HG03095 (cell line): ENCODE measurements around the gene CTIF.

Experiments used
- ATAC-seq: cut with Tn5 transposase; IDR thresholded peaks from one replicate; pipeline ENCODE4 v1.9.1; 2021; ENCODE audit warnings: moderate library complexity; ENCODE audit not compliant: unreplicated experiment

Gene CTIF

DNA sequence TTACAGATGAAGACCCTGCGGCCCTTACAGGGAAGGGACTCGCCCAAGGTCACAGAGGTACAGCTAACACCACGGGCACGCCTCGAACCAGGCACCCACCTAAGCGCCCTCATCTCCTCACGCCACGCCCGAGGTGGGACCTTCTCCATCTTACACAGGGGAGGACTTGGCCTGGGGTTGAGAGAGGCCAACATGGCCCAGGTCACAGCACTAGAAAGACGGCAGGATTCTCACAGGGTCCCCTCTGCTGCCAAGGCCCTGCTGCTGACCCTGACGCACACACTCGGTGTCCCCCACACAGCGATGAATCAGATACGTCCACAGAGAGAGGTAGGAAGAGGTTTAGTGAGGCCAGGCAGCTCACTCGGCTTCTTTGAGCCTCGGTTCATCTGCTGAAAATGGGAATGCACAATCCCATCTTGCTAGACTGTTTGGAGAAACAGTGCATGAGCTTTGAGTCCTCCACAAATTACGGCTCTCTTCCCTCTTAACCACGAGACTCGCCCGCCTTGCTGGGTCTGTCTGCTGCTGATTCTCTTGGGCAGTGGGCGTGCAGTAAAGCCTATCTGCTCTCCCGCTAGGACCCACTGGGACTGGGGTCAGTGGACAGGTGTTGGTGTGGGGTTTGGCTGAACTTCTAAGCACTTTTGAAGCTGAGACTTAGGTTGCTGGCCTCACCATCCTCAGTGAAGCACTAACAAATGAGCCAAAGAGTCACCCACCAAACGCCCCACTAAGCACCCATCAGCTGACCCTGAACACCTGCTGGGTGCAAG is 332.7 kb downstream of the CTIF start:
- ATAC-seq, result no peak

DNA sequence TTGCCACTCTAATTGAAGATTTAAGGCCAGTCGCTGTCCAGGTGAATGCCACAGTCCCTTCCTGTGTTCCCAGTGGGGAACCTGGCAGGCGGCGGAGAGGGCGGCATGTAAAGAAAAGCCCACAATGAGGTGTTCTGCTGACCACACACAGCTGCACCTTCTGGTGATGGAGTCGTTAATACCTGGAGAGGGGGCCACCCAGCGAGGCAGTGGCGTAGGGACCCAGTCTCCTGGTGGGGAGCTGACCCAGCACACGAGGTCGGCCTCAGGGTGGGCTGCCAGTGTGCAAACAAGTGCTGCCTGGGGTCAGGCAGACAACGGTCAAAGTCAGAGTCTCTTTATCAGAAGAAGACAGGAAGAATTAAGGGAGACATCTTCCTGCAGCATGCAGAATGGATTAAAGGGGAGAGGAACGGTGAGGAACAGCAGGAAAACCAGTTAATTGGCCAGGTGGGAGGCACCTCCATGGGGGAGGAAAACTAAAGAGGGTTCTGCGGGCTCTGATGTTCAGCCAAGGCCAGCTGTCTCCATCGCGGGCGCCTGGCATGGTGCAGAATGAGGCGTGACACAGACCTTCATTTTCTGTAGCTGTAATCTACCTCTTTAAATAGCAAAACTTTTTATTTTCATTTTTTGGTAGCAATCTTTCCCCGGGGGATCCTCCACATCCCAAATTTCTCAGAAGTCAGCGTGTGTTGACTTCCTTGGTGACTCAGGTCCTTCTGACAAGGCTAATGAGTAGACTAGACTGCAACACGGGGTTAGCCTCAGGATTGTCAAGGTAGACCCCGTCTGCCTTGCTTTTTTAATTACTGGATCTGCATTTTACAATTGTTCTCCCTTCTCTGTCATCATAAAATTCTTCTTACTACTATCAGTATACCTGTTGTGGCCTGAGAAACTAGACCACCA is 333.7 kb downstream of the CTIF start:
- no peak for ATAC-seq

DNA sequence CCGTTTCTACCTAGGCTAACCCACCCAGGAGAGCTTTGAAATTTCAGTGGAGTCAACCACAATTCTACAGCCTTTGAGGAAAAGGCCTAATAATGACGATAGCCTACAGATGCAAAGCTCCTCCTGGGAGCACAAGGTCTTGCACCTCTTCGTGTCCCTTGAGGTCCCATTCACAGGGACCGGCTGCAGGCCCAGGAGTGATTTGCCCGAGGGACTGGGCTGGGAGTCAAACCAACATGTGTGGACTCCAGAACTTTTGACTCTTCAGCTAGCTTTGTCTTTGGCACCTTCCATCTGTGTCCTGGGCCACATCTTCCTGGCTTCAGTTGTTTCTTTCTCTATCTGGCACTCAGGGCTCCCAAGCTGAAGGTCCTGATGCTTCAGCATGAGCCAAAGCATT is 335.4 kb downstream of the CTIF start:
- no peak for ATAC-seq

DNA sequence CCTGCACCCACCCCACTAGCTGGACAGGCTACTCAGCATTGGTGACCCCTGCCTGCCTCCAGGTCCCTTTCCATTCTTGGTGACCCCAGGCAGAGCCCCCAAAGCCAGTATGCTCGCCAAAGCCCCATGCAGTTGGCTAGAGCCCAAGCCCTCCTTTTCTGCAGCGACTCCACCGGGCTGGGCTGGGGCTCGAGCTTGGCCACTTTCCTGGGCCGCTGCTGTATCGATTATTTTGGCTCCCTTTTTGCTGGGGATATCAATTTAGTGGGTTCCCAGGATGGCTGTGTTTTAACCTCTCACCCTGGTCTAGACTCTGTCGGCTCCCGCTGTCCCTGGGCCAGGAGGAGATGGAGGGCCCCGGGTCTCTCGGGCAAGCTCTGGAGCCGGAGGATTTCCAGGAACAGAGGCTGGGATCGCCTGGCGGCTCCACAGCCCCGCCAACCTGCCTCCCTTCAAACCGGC is 335.9 kb downstream of the CTIF start:
- no peak for ATAC-seq

DNA sequence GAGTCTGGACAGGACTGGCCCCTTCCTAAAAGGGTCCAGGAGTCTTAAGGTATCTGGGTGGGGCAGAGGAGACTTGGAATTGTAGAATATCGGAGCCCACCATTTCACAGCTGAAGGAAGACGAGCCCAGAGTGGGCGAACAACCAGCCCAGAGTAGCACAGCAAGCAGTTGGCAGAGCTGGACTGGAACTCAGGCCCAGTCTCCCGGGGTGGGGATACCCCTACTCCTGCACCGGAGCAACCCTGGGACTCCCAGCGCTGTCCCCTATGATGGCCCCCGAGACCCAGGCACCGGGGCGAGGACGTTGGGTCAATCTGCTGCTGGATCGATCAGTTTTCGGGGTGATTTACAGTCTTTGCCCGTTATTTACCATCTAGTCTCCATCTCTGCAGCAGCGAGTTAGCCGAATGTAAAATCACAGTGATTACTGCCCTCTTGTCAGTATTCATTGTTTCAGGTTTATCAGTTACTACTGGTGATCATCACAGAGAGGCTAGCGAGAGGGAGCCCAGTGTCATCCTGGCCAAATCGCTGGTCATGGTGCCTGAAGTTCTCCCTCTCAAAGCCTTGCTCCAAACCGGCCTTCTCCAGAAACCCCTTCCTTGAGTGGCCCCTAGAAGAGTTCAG is 336.6 kb downstream of the CTIF start:
- ATAC-seq, result no peak

DNA sequence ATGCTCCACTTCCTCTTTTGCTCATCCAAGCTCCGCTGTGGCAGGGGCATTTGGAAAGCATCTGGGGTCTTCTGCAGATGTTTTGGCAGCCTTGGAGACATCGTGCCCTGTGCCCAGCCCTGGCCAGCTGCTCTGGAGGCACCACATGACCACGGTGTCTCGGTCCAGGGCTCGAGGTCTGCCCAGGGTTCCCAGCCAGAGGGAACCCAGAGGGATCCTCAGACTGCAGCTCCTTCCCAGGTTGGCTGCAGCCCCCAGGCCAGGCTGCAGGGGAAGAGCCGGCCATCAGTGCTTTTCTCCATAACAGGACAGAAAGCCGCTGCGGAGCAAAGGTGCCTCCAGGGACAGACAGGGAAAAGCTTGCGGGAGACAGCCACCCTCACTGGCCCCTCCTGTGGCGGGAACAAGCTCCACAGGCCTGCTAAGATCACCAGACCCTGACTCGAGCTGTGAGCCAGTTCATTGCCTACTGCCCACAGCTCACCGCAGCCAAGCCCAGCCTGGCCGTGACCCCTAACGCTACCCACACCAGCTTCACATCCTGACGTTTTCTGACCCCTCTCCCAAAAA is 337.2 kb downstream of the CTIF start:
- no peak for ATAC-seq

DNA sequence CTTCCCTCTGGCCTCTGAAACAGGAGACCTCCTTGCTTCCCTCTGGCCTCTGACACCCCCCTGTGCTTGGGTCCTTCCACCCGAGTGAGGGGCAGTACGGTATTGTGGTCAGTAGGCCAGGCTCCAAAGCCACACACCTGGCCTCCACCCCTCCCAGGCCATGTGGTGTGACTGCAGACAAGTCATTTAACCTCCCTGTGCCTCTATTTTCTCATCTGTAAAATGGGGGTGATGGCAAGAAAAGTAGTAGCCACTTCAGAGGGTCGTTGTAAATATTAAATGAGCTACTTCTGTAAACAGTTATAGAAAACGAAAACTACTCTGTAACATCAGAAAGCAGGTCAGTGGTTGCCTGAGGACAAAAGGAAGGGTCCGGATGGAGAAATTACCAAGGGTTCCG is 337.8 kb downstream of the CTIF start:
- no peak for ATAC-seq

DNA sequence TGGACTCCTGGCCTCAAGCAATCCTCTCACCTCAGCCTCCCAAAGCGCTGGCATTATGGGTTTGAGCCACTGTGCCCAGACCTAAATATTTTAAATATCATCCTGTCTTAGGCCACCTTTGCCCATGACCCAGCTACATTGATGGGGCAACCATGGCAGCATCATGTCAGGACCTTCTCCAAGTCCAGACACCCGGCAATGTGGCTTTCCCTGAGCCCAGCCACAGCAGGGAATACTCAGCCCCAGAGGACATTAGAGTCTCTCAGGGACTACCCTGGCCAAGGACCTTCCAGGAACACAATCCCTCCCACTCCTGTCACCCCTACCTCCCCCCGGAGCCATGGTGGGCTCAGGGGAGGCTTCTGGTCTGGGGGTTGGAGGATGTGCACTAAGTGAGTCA is 339.1 kb downstream of the CTIF start:
- no peak for ATAC-seq

DNA sequence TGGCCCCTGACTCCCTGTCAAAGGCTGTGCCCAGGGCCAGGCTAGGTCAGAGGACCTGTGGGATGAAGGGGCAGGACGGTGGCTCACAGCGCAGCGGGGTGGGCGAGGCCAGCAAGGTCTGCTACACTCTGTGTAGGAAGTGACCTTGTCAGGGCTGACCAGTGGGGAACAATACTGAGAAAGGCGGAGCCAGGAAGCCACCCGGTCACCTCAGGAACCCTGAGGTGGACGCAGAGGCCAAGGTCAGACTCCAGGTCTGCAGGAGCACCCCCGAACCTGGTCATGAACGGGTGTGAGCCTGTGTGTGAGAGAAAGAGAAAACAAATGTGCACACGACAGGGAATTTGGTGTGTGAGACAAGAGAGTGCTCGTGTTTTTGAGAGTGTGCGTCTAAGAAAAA is 339.6 kb downstream of the CTIF start:
- no peak for ATAC-seq

DNA sequence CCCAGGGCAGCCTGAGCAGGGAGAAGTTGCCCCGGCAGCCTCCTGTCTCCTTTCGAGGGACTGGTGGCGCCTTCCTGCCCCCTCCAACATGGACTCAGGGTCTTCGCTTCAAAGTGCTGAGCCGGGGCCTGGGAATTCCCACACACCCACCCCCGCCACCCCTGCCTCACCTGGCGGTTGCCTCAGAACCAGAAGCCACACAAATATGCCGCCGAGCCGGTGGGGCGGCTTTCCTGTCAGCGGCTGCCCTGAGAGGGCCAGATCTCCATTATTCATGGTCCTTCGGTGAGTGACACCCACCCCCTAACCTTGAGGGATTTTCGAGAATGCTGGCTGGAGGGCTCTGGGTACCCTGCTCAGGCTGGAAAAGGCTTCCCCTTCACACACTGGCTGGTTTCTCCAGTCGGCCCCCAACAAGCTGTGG is 340.2 kb downstream of the CTIF start:
- ATAC-seq, result no peak

DNA sequence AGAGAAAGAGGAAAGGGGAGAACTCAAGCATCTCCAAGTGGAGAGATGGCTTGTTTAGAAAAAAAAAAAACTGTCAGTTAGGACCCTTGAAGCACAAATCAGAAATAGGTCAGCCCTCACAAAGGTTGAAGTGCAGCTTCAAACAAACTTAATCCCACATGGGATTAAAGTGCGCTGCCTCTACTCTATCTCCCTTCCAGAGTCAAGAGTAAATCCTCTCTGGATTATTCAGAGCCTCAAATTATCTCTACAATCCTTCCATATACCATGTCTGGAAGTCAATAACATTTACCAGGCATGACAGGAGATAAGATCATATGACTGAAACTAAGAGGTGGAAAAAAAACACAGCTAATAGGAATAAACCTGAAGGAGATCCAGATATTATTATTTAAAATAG is 342.1 kb downstream of the CTIF start:
- no peak for ATAC-seq

DNA sequence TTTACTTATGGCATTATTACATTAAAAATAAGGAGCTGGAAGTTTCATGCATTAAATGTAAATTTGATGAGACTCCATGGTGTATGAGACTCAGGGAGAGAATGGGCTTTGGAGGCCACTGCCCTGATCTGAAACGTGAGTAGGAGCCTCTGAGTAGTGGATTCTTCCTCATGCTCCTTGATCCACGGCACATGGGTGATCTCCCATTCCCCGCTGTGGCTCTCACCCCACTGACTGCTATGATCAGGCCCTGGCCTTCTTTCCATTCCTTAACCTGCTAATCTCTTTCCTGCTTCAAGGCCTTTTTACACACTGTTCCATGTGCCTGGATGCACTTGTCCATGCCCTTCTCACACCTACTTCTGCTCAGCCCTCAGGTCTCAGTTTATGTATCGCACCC is 343.5 kb downstream of the CTIF start:
- ATAC-seq, result no peak

DNA sequence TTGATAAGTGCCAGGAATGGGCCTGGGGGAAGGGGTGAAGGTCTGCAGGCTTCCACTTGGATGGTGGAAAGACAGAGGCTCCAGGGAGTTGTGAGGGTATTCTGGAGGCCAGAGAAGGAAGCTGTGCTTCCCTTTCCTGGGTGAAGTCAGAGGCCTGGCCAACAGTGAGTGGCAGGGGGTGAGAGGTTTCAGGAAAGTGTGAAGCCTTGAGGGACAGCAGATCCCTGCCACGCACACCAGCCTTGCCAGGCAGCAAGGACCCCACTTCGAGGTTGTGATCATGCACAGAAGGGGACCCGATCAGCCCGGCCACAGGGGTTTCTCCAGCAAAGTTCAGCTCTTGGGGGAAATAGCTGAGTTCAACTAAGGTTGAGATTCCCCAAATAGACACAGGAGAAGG is 345.5 kb downstream of the CTIF start:
- ATAC-seq, result no peak

DNA sequence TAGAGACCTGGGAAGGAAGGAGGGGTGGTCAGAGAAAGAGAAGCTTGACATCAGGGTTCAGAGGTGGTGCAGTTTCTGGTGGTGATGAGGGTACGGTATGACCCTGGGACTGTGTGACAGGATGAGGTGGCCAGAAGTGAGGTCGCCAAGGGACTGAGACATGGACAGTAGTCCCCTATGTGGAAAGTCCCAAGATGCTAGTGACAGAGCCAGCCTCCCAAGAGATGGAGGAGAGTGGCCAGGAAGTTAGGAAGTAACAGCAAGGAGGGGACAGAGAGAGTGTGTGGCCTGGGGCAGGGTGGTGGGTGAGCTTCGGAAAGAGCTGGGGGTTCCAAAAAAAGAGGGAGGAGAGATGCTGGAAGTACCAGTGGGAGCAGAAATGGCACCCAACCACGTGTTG is 345.9 kb downstream of the CTIF start:
- no peak for ATAC-seq

DNA sequence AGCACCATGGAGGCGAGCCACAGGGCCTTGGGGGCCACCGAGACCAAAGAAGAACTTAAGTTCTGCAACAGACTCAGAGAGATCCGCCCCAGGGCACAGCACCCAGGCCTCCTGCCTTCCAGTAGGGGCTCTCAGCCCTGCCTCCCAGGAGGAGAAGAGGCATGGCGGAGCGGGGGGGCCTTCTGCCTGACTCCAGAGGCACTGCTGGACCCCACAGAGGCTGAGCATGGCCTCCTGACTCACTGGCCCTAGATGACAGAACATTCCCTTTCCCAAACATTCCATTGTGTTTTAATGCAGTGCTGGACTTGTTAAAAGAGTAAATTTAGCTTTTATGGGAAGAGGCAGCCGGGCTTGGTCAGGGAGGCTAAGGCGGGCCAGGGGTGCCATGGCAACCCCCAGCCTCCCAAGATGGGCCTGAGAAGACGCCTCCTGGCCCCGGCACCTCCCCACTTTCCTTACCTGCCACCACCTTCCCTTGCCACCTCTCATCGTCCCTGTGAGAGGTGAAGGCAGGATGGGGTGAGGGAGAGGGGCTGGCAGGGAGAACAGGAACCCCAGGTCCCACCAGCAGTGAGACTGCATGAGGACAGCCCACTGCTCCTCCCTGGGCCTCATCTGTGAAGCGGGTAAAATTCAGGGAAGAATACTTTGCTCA is 346.6 kb downstream of the CTIF start:
- ATAC-seq, result no peak

DNA sequence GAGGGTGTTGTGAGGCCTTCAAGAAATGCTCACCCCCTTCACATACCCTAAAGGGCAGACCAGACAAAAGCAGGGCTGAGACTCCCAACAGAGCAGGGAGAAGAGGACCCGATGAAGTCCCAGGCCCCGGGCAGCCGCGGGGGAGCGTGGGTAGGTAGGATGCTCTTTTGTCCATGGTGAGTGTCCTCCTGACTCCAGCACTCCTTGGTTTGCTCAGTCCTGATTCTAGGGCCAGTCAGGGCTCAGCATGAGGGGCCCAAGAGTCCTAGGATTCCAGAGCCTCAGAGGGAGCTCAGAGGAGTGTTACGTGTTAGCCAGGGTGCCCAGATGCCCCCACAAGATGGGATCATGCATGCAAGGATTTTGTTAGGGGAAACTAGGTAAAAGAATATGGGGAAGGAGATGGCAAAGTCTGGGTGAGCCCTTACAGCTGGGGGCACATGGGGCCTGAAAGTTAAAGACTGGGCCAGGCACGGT is 347.1 kb downstream of the CTIF start:
- no peak for ATAC-seq

DNA sequence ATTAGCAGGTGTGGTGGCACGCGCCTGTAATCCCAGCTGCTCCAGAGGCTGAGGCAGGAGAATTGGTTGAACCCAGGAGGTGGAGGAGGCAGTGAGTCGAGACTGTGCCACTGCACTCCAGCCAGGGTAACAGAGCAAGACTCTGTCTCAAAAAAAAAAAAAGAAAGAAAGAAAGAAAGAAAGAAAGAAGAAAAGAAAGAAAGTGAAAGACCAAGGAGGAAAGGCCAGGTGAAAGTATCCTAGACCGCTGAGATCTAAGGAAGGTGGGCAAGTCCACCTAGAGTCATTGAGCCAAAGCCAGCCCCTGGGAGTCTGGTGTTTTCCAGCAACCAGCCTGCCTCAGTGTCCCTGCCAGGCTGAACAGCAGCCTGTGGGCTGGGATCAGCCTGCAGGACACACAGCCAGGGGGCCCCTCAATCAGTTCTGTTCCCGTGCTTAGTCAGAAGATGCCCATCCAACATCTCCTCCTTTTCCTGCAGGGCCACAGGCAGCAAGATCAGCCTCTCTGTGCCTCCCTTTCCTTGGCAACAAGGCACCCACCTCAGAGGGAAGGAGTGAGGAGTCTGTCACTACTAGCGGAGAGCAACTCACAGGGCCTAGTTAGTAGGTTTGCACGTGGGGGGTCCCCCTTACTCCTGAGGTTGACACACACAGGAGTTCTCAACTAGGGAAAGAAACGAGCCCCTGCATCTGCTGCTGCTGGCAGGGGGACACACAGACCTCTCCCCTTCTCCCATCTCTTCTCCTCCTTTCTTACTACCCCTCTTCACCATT is 347.9 kb downstream of the CTIF start:
- no peak for ATAC-seq

DNA sequence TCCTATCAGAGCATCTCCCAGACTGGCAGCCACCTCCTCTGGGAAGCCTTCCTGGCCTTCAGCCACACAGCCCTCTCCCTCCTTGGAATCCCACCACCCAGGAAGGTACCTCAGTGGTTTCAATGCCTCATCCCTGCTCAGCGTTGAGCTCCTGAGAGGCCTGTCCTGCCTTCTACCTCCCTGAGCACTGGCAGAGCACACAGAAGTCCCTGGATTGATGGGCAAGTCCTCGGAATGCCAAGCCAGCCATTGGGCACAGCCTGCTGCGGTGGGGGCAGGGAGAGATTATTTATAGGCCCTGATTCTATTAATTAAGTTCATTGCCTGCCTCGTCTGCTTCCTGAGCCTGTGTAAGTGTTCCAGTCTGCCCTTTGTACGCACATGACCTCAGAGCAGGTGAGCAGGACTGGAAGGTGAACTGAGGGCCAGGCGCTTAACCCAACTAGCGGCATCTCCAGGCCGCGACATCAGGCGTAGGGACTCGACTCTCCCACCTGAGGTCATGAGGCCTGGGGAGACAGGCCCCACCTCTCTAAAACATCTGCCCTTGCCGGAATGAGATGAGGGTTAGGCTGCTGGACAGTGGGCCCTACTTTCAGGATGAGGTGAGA is 348.6 kb downstream of the CTIF start:
- no peak for ATAC-seq
